SK-N-SH (cell line): ENCODE measurements around the gene KIF18B. TPM values are rescaled to one million over a fixed set of nuclear protein-coding genes. Genes with fewer than 3 reads are reported as not detected.

Experiments
- CTCF ChIA-PET: fragments of 300-600, 350-600 bp; formaldehyde crosslinking; extraction: SDS; loops from one replicate; lab custom pipeline; 2021; lab: Yijun Ruan, JAX
- POLR2A ChIA-PET: fragments of 350-600 bp; sonication (Branson Sonifier 250); formaldehyde crosslinking; extraction: SDS; loops from one replicate; lab custom pipeline; 2020; ENCODE audit warnings: antibody characterized with exemption, inconsistent platforms; lab: Yijun Ruan, JAX
- DNase-seq: peaks from one replicate; pipeline ENCODE4 v3.0.0; 2012
- H2AFZ ChIP-seq: fragments of 200-600 bp; sonication (generic); 2 replicates; pipeline ENCODE4 v1.8.1; 2016; ENCODE audit warnings: antibody characterized with exemption, mild to moderate bottlenecking, low read depth
- H3F3A ChIP-seq: fragments of 200-600 bp; sonication (generic); replicated peaks from 2 replicates; pipeline ENCODE3; 2016; ENCODE audit warnings: antibody characterized with exemption, mild to moderate bottlenecking; ENCODE audit not compliant: insufficient read depth
- H3K27ac ChIP-seq, 2 experiments: fragments of 200-500 bp in 1 of 2; fragments of 200-600 bp in 1 of 2; sonication (Bioruptor generic) in 1 of 2; sonication (generic), shearing (Covaris generic) in 1 of 2; 2 replicates each; pipeline versions ENCODE4 v1.5.1 to v1.6.1; 2014 to 2016; ENCODE audit warnings: low read depth in 2 of 2, inconsistent platforms in 1 of 2, low read length in 1 of 2, mild to moderate bottlenecking in 1 of 2, mixed read lengths in 1 of 2
- H3K27me3 ChIP-seq: fragments of 200-600 bp; sonication (generic), shearing (Covaris generic); 2 replicates; pipeline ENCODE4 v1.6.1; 2016; ENCODE audit warnings: mixed run types; ENCODE audit not compliant: insufficient read depth
- H3K36me3 ChIP-seq, 2 experiments: fragments of 200-500 bp in 1 of 2; fragments of 200-600 bp in 1 of 2; sonication (Bioruptor generic) in 1 of 2; sonication (generic) in 1 of 2; replicated peaks in 1 of 2; 2 replicates each; pipeline versions ENCODE3 to v1.5.1; 2014 to 2016; ENCODE audit warnings: low read length in 1 of 2, mild to moderate bottlenecking in 1 of 2; ENCODE audit not compliant: insufficient read depth in 2 of 2, control insufficient read depth in 1 of 2
- H3K4me1 ChIP-seq, 2 experiments: fragments of 200-500 bp in 1 of 2; fragments of 200-600 bp in 1 of 2; sonication (Bioruptor generic) in 1 of 2; sonication (generic), shearing (Covaris generic) in 1 of 2; 2 replicates each; pipeline versions ENCODE4 v1.5.1 to v1.6.1; 2014 to 2016; ENCODE audit warnings: low read depth in 1 of 2, low read length in 1 of 2, mixed run types in 1 of 2; ENCODE audit not compliant: insufficient read depth in 2 of 2, control insufficient read depth in 1 of 2
- H3K4me2 ChIP-seq: fragments of 200-600 bp; sonication (generic), shearing (Covaris generic); 2 replicates; pipeline ENCODE4 v1.6.1; 2017; ENCODE audit warnings: mixed run types
- H3K4me3 ChIP-seq, 2 experiments: fragments of 200-500 bp in 1 of 2; fragments of 200-600 bp in 1 of 2; sonication (Bioruptor generic) in 1 of 2; sonication (generic), shearing (Covaris generic) in 1 of 2; 2 replicates each; pipeline versions ENCODE4 v1.5.1 to v1.8.1; 2014 to 2016; ENCODE audit warnings: low read depth in 2 of 2, inconsistent platforms in 1 of 2, low read length in 1 of 2, mild to moderate bottlenecking in 1 of 2, mixed read lengths in 1 of 2, moderate library complexity in 1 of 2
- H3K79me2 ChIP-seq: fragments of 200-600 bp; sonication (generic); 2 replicates; pipeline ENCODE4 v1.8.1; 2017; ENCODE audit warnings: mild to moderate bottlenecking; ENCODE audit not compliant: insufficient read depth
- H3K9ac ChIP-seq: fragments of 200-600 bp; sonication (generic); 2 replicates; pipeline ENCODE4 v1.6.1; 2017; ENCODE audit warnings: mixed run types
- H3K9me2 ChIP-seq: fragments of 200-600 bp; sonication (generic); 2 replicates; pipeline ENCODE4 v1.6.1; 2017; ENCODE audit warnings: mixed run types
- H3K9me3 ChIP-seq: fragments of 200-600 bp; sonication (generic); 2 replicates; pipeline ENCODE4 v1.6.1; 2017; ENCODE audit warnings: mixed run types, mild to moderate bottlenecking, moderate library complexity
- H4K20me1 ChIP-seq: fragments of 200-600 bp; sonication (generic); 2 replicates; pipeline ENCODE4 v1.6.1; 2017; ENCODE audit warnings: mild to moderate bottlenecking, mixed run types; ENCODE audit not compliant: insufficient read depth
- ELF1 ChIP-seq: IDR thresholded peaks from 2 replicates; pipeline ENCODE4 v1.4.0; 2012
- EP300 ChIP-seq, 2 experiments: IDR thresholded peaks; 2 replicates each; pipeline versions ENCODE4 v1.4.0 to v1.6.1; 2012; ENCODE audit warnings: borderline replicate concordance in 1 of 2, low read depth in 1 of 2, low read length in 1 of 2
- EZH2phosphoT487 ChIP-seq: fragments of 200-600 bp; sonication (generic); IDR thresholded peaks from 2 replicates; pipeline ENCODE4 v1.6.1; 2017; ENCODE audit warnings: low read depth, mixed run types, mild to moderate bottlenecking, antibody characterized with exemption, moderate library complexity, borderline replicate concordance
- FOSL2 ChIP-seq: IDR thresholded peaks from 2 replicates; pipeline ENCODE4 v1.4.0; 2012; ENCODE audit warnings: low read depth, mild to moderate bottlenecking, moderate library complexity, borderline replicate concordance
- FOXJ3 ChIP-seq: sonication (generic); formaldehyde crosslinking; IDR thresholded peaks from 2 replicates; pipeline ENCODE4 v1.5.1; 2020; ENCODE audit warnings: mild to moderate bottlenecking, missing genetic modification reagents
- FOXM1 ChIP-seq: IDR thresholded peaks from 2 replicates; pipeline ENCODE4 v1.4.0; 2012; ENCODE audit warnings: low read depth, mild to moderate bottlenecking
- GATA2 ChIP-seq: sonication (generic); formaldehyde crosslinking; IDR thresholded peaks from 2 replicates; pipeline ENCODE4 v1.5.0; 2020; ENCODE audit warnings: mild to moderate bottlenecking, missing genetic modification reagents
- JUND ChIP-seq: IDR thresholded peaks from 2 replicates; pipeline ENCODE4 v1.4.0; 2012
- MAX ChIP-seq: IDR thresholded peaks from 2 replicates; pipeline ENCODE4 v1.4.0; 2012; ENCODE audit warnings: low read depth
- MEF2A ChIP-seq: IDR thresholded peaks from 2 replicates; pipeline ENCODE4 v1.4.0; 2012; ENCODE audit warnings: low read depth, borderline replicate concordance
- NFIC ChIP-seq: IDR thresholded peaks from 2 replicates; pipeline ENCODE4 v1.4.0; 2012; ENCODE audit warnings: borderline replicate concordance
- NRF1 ChIP-seq: IDR thresholded peaks from 2 replicates; pipeline ENCODE4 v1.6.1; 2012; ENCODE audit warnings: low read depth, mild to moderate bottlenecking, low read length
- POLR2AphosphoS5 ChIP-seq: IDR thresholded peaks from 2 replicates; pipeline ENCODE4 v1.6.1; 2012; ENCODE audit warnings: low read depth, low read length
- RCOR1 ChIP-seq: fragments of 150-350 bp; IDR thresholded peaks from 2 replicates; pipeline ENCODE4 v1.6.1; 2017; ENCODE audit warnings: antibody characterized with exemption, low read length
- REST ChIP-seq: IDR thresholded peaks from 2 replicates; pipeline ENCODE4 v1.6.1; 2012; ENCODE audit warnings: mild to moderate bottlenecking, low read depth, low read length, moderate library complexity
- RFX5 ChIP-seq: IDR thresholded peaks from 2 replicates; pipeline ENCODE4 v1.6.1; 2012; ENCODE audit warnings: mild to moderate bottlenecking, improper control_type of control experiment, low read length
- RXRA ChIP-seq: IDR thresholded peaks from 2 replicates; pipeline ENCODE4 v1.4.0; 2012; ENCODE audit warnings: low read depth, mild to moderate bottlenecking, borderline replicate concordance
- SIN3A ChIP-seq: IDR thresholded peaks from 2 replicates; pipeline ENCODE4 v1.6.1; 2012; ENCODE audit warnings: low read depth, mild to moderate bottlenecking, low read length, moderate library complexity, borderline replicate concordance
- TAF1 ChIP-seq: IDR thresholded peaks from 2 replicates; pipeline ENCODE4 v1.6.1; 2012; ENCODE audit warnings: low read depth, mild to moderate bottlenecking, low read length, moderate library complexity, borderline replicate concordance
- TCF12 ChIP-seq: IDR thresholded peaks from 2 replicates; pipeline ENCODE4 v1.4.0; 2012
- TEAD4 ChIP-seq: IDR thresholded peaks from 2 replicates; pipeline ENCODE4 v1.4.0; 2012; ENCODE audit warnings: mild to moderate bottlenecking, borderline replicate concordance; ENCODE audit not compliant: insufficient read depth
- USF1 ChIP-seq: IDR thresholded peaks from 2 replicates; pipeline ENCODE4 v1.4.0; 2012; ENCODE audit warnings: low read depth, borderline replicate concordance
- ZBTB33 ChIP-seq: IDR thresholded peaks from 2 replicates; pipeline ENCODE4 v1.4.0; 2012; ENCODE audit warnings: low read depth, borderline replicate concordance
- WGBS: methylation state at CpG from one replicate; pipeline ENCODE4 v1.1.6; 2017; ENCODE audit warnings: low lambda C conversion rate; 5-methylcytosine and 5-hydroxymethylcytosine counted together
- polyA plus RNA-seq, 3 experiments: library from polyadenylated mRNA; depleted of rRNA; stranded (reverse); fragments of >200 nt; gene quantifications; 2 replicates each; pipeline ENCODE4 v1.2.3, GENCODE V29; 2012

KIF18B gene
- polyA plus RNA-seq, 1 of the 3 experiments (the other 2 are of a cell fraction): 14.7 TPM

GRCh38 chr17:44901411-44901921 lies 46.1 kb downstream of the KIF18B start (continued):
- peak; percentile 35; the same call in 1 of the 2 replicates for TF ChIP-seq NFIC
- TF ChIP-seq FOXJ3 (CRISPR knock-in tag): no peak
- peak; percentile 54 for TF ChIP-seq JUND
- TF ChIP-seq RFX5: no peak
- no peak for TF ChIP-seq MEF2A
- TF ChIP-seq EZH2phosphoT487: no peak
- no peak for TF ChIP-seq GATA2 (CRISPR knock-in tag)
- no peak for TF ChIP-seq FOXM1
- peak; percentile 62 for TF ChIP-seq TCF12
- no peak for TF ChIP-seq RXRA
- TF ChIP-seq TAF1: no peak
- TF ChIP-seq FOSL2: peak; percentile 67; the same call in 1 of the 2 replicates

DNA sequence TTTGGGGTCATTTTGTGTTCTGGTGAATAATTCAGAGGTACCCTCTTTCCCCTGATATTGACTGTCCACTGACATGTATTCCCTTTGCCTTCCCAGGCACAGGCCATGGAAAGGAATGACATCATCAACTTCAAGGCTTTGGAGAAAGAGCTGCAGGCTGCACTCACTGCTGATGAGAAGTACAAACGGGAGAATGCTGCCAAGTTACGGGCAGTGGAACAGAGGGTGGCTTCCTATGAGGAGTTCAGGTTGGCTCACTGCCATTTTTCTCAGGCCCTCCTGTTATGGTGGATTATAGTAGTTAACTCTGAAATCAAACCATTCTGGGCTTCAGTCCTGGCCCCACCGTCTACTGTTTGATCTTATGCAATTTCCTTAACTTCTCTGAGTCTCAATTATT lies 46.7 kb downstream of the KIF18B start:
- Histone ChIP-seq H3K4me1 (peaks cover 8 to 36% of the 10 kb centered on the region in 2 experiments; a peak in 3 of 4 replicates), H3K27me3 (no peaks in the 10 kb centered on the region), H3K4me3 (no peak overlapping the region), H2AFZ (no peak overlapping the region), H3K9me2 (no peaks in the 10 kb centered on the region), H3K9ac (peak overlapping the region; percentile 98), H4K20me1 (no peaks in the 10 kb centered on the region), H3K79me2 (peaks cover 33% of the 10 kb centered on the region), H3F3A (peaks cover 32% of the 10 kb centered on the region), H3K9me3 (no peaks in the 10 kb centered on the region), H3K27ac (peak overlapping the region in 1 of 2 experiments; percentile 94; a peak in 2 of 4 replicates), H3K36me3 (peaks cover under 1 to 7% of the 10 kb centered on the region in 2 experiments), H3K4me2 (peak overlapping the region; percentile 91)
- CTCF ChIA-PET: interaction anchor here (1.3 to 6.8 kb wide), 5 partner anchors 19 to 198 kb away, joined by 7 to 38 read pairs (median 22); no protein-coding TSS in a partner anchor
- POLR2A ChIA-PET: interaction anchor here (0.6 kb wide), 1 partner anchor 188 kb away, joined by 5 read pairs; no protein-coding TSS in a partner anchor
- 22% methylated on average over 3 of the region's 3 CpGs for WGBS
- no peak for DNase-seq
- TF ChIP-seq POLR2AphosphoS5 (no peak), RXRA (no peak), SIN3A (no peak), NFIC (peak; percentile 86), REST (0 out of 2 replicates have a peak, but pooled peaks have one; percentile 29), FOXM1 (no peak), JUND (0 out of 2 replicates have a peak, but pooled peaks have one; percentile 24), GATA2 (CRISPR knock-in tag) (no peak), MEF2A (no peak), USF1 (no peak), RFX5 (no peak), TCF12 (peak; percentile 31; the same call in 1 of the 2 replicates), EZH2phosphoT487 (no peak), RCOR1 (no peak), NRF1 (no peak), TAF1 (no peak), ELF1 (no peak), TEAD4 (no peak), MAX (peak; percentile 23; the same call in 1 of the 2 replicates), ZBTB33 (no peak), EP300 (IDR thresholded peaks at IDR 0.05; ENCODE audit: borderline replicate concordance in 1 of 2, low read depth in 1 of 2, low read length in 1 of 2) (no peak)
